HepG2 (cell line): Measurements from ENCODE around the gene TRDMT1. TPM values are rescaled to one million over a fixed set of nuclear protein-coding genes. Genes with fewer than 3 reads are reported as not detected.

Experiments used
- ATAC-seq: fragments of 200-7000 bp; cut with Tn5 transposase; 3 replicates; pipeline ENCODE4 v1.9.1; 2020; ENCODE audit warnings: mild to moderate bottlenecking, moderate library complexity
- BruUV-seq: library from RNA; stranded (reverse); fragments of 400-500 nt; replicated peaks from 2 replicates; lab custom pipeline; 2021; lab: Mats Ljungman, UMichigan
- CTCF ChIA-PET: fragments of 300-600 bp; formaldehyde crosslinking; extraction: SDS; loops from one replicate; lab custom pipeline; 2021; ENCODE audit warnings: low total read pairs, inconsistent platforms, low intra/inter-chr PET ratio; lab: Yijun Ruan, JAX
- POLR2A ChIA-PET: fragments of 350-600 bp; sonication (Branson Sonifier 250); formaldehyde crosslinking; loops from one replicate; lab custom pipeline; 2020; ENCODE audit warnings: antibody characterized with exemption, inconsistent platforms; lab: Yijun Ruan, JAX
- DNase-seq: peaks from one replicate; pipeline ENCODE4 v3.0.0-alpha.2; 2015; ENCODE audit warnings: low spot score
- FAIRE-seq: peaks from 3 replicates; lab custom pipeline; 2011; peaks lifted over from hg19 to GRCh38; lab: Jason Lieb, UNC
- H2AFZ ChIP-seq: one replicate; pipeline ENCODE4 v1.6.1; 2011; ENCODE audit warnings: low read length, inconsistent platforms
- H3K27ac ChIP-seq: fragments of 300-600 bp; 3 replicates; pipeline ENCODE4 v1.8.0; 2011; ENCODE audit warnings: mixed run types, mild to moderate bottlenecking, mixed read lengths, low read length, inconsistent platforms; ENCODE audit not compliant: insufficient read depth; ENCODE audit errors: extremely low read length
- H3K27me3 ChIP-seq, 2 experiments: fragments of 200-600 bp in 1 of 2; 2 replicates in 1 of 2; 3 replicates in 1 of 2; pipeline versions ENCODE4 v1.6.0 to v1.8.0; 2011; ENCODE audit warnings: low read length in 2 of 2, mild to moderate bottlenecking in 2 of 2, moderate library complexity in 2 of 2, inconsistent platforms in 1 of 2; ENCODE audit not compliant: insufficient read depth in 2 of 2, control insufficient read depth in 1 of 2
- H3K36me3 ChIP-seq, 2 experiments: fragments of 200-600 bp in 1 of 2; replicated peaks in 1 of 2; 2 replicates in 1 of 2; 3 replicates in 1 of 2; pipeline versions ENCODE4 v1.5.1 to v1.8.0; 2011; ENCODE audit warnings: low read length in 2 of 2, inconsistent platforms in 1 of 2; ENCODE audit not compliant: insufficient read depth in 2 of 2, control insufficient read depth in 1 of 2
- H3K4me1 ChIP-seq: 2 replicates; pipeline ENCODE4 v1.5.1; 2012; ENCODE audit warnings: low read length, inconsistent platforms; ENCODE audit not compliant: insufficient read depth
- H3K4me2 ChIP-seq: 2 replicates; pipeline ENCODE4 v1.6.0; 2011; ENCODE audit warnings: low read depth, low read length, inconsistent platforms
- H3K4me3 ChIP-seq, 3 experiments: fragments of 200-600 bp in 1 of 3; sonication (generic), shearing (Covaris generic) in 1 of 3; replicated peaks in 1 of 3; 2 replicates each; pipeline ENCODE4 v1.5.1; 2011 to 2016; ENCODE audit warnings: low read length in 3 of 3, inconsistent platforms in 2 of 3, low read depth in 2 of 3, mild to moderate bottlenecking in 2 of 3, control low read depth in 1 of 3, mixed read lengths in 1 of 3; ENCODE audit not compliant: insufficient read depth in 1 of 3
- H3K79me2 ChIP-seq: one replicate; pipeline ENCODE4 v1.6.1; 2011; ENCODE audit warnings: low read length, inconsistent platforms; ENCODE audit not compliant: insufficient read depth
- H3K9ac ChIP-seq: 2 replicates; pipeline ENCODE4 v1.6.0; 2011; ENCODE audit warnings: mild to moderate bottlenecking, low read depth, low read length, inconsistent platforms; ENCODE audit not compliant: insufficient read depth
- H3K9me3 ChIP-seq: 2 replicates; pipeline ENCODE4 v1.5.1; 2012; ENCODE audit warnings: mild to moderate bottlenecking, low read length
- H4K20me1 ChIP-seq: 2 replicates; pipeline ENCODE4 v1.6.0; 2011; ENCODE audit warnings: inconsistent platforms, mild to moderate bottlenecking, low read length, moderate library complexity; ENCODE audit not compliant: insufficient read depth
- ADNP ChIP-seq: sonication (generic); formaldehyde crosslinking; IDR thresholded peaks from 2 replicates; pipeline ENCODE4 v1.4.0; 2020; ENCODE audit warnings: missing genetic modification reagents
- ATF7 ChIP-seq, 2 experiments: fragments of 450-650 bp in 1 of 2; sonication (generic) in 1 of 2; formaldehyde crosslinking in 1 of 2; IDR thresholded peaks; 2 replicates each; pipeline versions ENCODE4 v1.4.0 to v1.6.1; 2016 to 2020; ENCODE audit warnings: antibody characterized with exemption in 1 of 2, mild to moderate bottlenecking in 1 of 2, missing genetic modification reagents in 1 of 2
- ELF3 ChIP-seq: IDR thresholded peaks from 2 replicates; pipeline ENCODE4 v1.6.1; 2016; ENCODE audit warnings: missing genetic modification reagents, missing compliant biosample characterization
- MLX ChIP-seq: IDR thresholded peaks from 2 replicates; pipeline ENCODE4 v1.6.1; 2016
- NFIC ChIP-seq: IDR thresholded peaks from 2 replicates; pipeline ENCODE4 v1.6.1; 2012; ENCODE audit warnings: mild to moderate bottlenecking, low read length, inconsistent platforms
- NFRKB ChIP-seq: fragments of 450-650 bp; IDR thresholded peaks from 2 replicates; pipeline ENCODE4 v1.6.1; 2017
- PCBP1 ChIP-seq: fragments of 200-400 bp; formaldehyde crosslinking; IDR thresholded peaks from 2 replicates; pipeline ENCODE4 v1.6.1; 2017; ENCODE audit warnings: mild to moderate bottlenecking, low read depth, low read length, borderline replicate concordance
- YEATS2 ChIP-seq: sonication (generic); formaldehyde crosslinking; IDR thresholded peaks from 2 replicates; pipeline ENCODE4 v1.4.0; 2020; ENCODE audit warnings: missing genetic modification reagents, borderline replicate concordance
- ZBTB33 ChIP-seq: sonication (generic); formaldehyde crosslinking; IDR thresholded peaks from 2 replicates; pipeline ENCODE4 v1.4.0; 2020; ENCODE audit warnings: missing genetic modification reagents
- ZBTB49 ChIP-seq: sonication (generic); formaldehyde crosslinking; IDR thresholded peaks from 2 replicates; pipeline ENCODE4 v1.4.0; 2020; ENCODE audit warnings: missing genetic modification reagents, borderline replicate concordance
- ZNF576 ChIP-seq: sonication (generic); formaldehyde crosslinking; IDR thresholded peaks from 2 replicates; pipeline ENCODE4 v1.4.0; 2020; ENCODE audit warnings: mild to moderate bottlenecking, missing genetic modification reagents
- ZNF614 ChIP-seq: IDR thresholded peaks from 2 replicates; pipeline ENCODE4 v1.6.1; 2018; ENCODE audit warnings: missing biosample characterization, missing genetic modification reagents, inconsistent platforms, borderline replicate concordance
- ZNF75D ChIP-seq: sonication (generic); formaldehyde crosslinking; IDR thresholded peaks from 2 replicates; pipeline ENCODE4 v1.8.1; 2023; ENCODE audit warnings: missing genetic modification reagents, mild to moderate bottlenecking, borderline replicate concordance
- WGBS: methylation state at CpG from one replicate; pipeline ENCODE4 v1.1.6; 2017; ENCODE audit warnings: low lambda C conversion rate; 5-methylcytosine and 5-hydroxymethylcytosine counted together
- in situ Hi-C: cut with HindIII; loops from 2 replicates; pipeline ENCODE4 v1.10.0; 2017; ENCODE audit warnings: low pct_unique_long_range_greater_than_20kb; ENCODE audit not compliant: extremely low pct_ligation_motif_present
- intact Hi-C: fragments of 100-400 bp; cut with micrococcal nuclease; formaldehyde crosslinking; loops from one replicate; pipeline ENCODE4 v1.10.0; 2022; ENCODE audit not compliant: unreplicated experiment
- polyA plus RNA-seq, 8 experiments: library from polyadenylated mRNA; depleted of rRNA in 3 of 8; stranded (reverse) in 7 of 8; unstranded in 1 of 8; fragments of >200 nt; fragmentation: Illumina TruSeq in 4 of 8; extraction: Trizol in 4 of 8; gene quantifications; 2 replicates each; pipeline versions ENCODE4 v1.2.1 to v1.2.3, GENCODE V29; 2011 to 2016; ENCODE audit warnings: low read depth in 4 of 8, missing spikeins in 1 of 8, mixed read lengths in 1 of 8; ENCODE audit not compliant: insufficient read depth in 1 of 8
- total RNA-seq, 5 experiments: library from RNA; depleted of rRNA; stranded (reverse); fragments of >200 nt; fragmentation: Illumina TruSeq; extraction: Trizol; gene quantifications; 2 replicates each; pipeline ENCODE4 v1.2.3, GENCODE V29; 2016; ENCODE audit warnings: low read depth in 1 of 5

Gene TRDMT1
- total and polyA plus RNA-seq, 2 of the 13 experiments (the other 11 are each of a cell fraction or from before 2014, with no cell fraction given), result 2.0 to 3.0 TPM

DNA sequence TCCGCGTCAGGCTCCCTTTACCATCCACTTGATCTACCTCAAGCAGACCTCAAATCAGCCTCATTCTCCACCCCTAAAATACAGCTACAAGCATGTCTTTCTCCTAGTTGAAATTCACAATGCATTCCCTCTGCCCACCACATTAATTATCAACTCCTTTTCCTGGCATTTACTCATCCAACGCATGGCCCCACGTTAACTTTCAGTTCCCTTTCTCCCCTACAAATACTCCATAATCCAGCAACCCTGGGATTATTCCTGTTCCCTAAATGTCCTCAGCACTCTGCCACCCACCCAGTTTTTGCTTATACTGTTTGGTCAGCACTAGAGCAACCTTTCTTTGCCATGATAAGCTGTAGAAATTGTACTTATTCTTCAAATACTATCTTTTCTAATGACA, 20.9 kb upstream of the TRDMT1 start (continued):
- no peak for TF ChIP-seq ZBTB49

DNA sequence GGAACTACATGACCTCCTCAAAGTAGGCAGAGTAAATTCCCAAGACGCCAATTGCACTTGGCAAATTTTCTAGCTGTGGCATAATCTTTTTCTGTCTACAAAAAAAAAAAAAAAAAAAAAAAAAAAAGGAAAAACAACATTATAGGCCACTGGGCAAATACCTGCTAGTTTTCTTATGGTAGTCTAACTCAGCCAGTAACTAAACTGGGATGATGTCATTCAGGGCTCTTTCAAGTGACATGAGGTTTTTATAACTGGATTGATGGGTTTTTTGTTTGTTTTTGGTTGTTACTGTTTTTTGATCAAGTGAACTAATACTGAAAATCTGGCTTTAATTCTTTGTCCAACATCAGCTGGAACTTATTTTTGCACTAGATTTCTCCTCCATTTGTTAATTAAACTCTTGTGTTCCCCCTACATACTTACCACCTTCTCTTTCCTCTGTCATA, 19.2 kb upstream of the TRDMT1 start:
- Histone ChIP-seq H3K9ac (no peak overlapping the region), H3K9me3 (no peaks in the 10 kb centered on the region), H3K79me2 (no peaks in the 10 kb centered on the region), H3K4me3 (no peak overlapping the region), H4K20me1 (no peaks in the 10 kb centered on the region), H3K27ac (no peak overlapping the region), H3K36me3 (no peaks in the 10 kb centered on the region), H3K4me2 (no peak overlapping the region), H3K4me1 (no peaks in the 10 kb centered on the region), H2AFZ (no peak overlapping the region), H3K27me3 (no peaks in the 10 kb centered on the region)
- in situ Hi-C loops (no loop called here), intact Hi-C loops (no loop called here)
- DNase-seq (no peak), ATAC-seq (no peak), FAIRE-seq (no peak)
- CTCF ChIA-PET, result no interaction called here
- POLR2A ChIA-PET, result no interaction called here
- TF ChIP-seq ATF7 (IDR thresholded peaks at IDR 0.05), result 0 out of 2 replicates have a peak, but pooled peaks have one; percentile 29
- TF ChIP-seq ATF7 (CRISPR knock-in tag; IDR thresholded peaks at IDR 0.05), result no peak
- no peak for TF ChIP-seq ZNF576
- no TSS peak for BruUV-seq
- 56% methylated on average over 1 of the region's 1 CpG for WGBS

GRCh38 chr10:17219024-17219423, 17.6 kb upstream of the TRDMT1 start:
- no peak for FAIRE-seq
- no peak overlapping the region for H3K9ac ChIP-seq
- ATAC-seq, result no peak
- no peaks in the 10 kb centered on the region for H3K9me3 ChIP-seq
- no peak overlapping the region for H3K4me3 ChIP-seq
- ChIA-PET POLR2A (no interaction called here), CTCF (no interaction called here)
- H3K36me3 ChIP-seq, result no peaks in the 10 kb centered on the region
- no peaks in the 10 kb centered on the region for H3K4me1 ChIP-seq
- intact Hi-C loops (no loop called here), in situ Hi-C loops (no loop called here)
- no peaks in the 10 kb centered on the region for H3K27me3 ChIP-seq
- BruUV-seq, result no TSS peak
- H2AFZ ChIP-seq, result no peak overlapping the region
- no peak overlapping the region for H3K27ac ChIP-seq
- H4K20me1 ChIP-seq, result no peaks in the 10 kb centered on the region
- no peaks in the 10 kb centered on the region for H3K79me2 ChIP-seq
- H3K4me2 ChIP-seq, result no peak overlapping the region
- WGBS, result 30% methylated on average over 2 of the region's 2 CpGs
- DNase-seq, result no peak
- TF ChIP-seq ZNF75D (CRISPR knock-in tag), result no peak
- TF ChIP-seq YEATS2, result no peak
- no peak for TF ChIP-seq NFRKB
- no peak for TF ChIP-seq ELF3 (CRISPR knock-in tag)
- TF ChIP-seq MLX, result no peak
- no peak for TF ChIP-seq PCBP1
- TF ChIP-seq ZNF614 (CRISPR knock-in tag), result no peak
- TF ChIP-seq NFIC, result no peak
- no peak for TF ChIP-seq ADNP (CRISPR knock-in tag)
- TF ChIP-seq ZBTB33 (CRISPR knock-in tag), result no peak
